AG04449 (cell line): ENCODE data around the gene IL20.

Experiments used
- CTCF ChIA-PET: fragments of 350-600 bp; formaldehyde crosslinking; extraction: SDS; loops from one replicate; lab custom pipeline; 2021; ENCODE audit warnings: antibody characterized with exemption; lab: Yijun Ruan, JAX
- POLR2A ChIA-PET: fragments of 400-600, 350-600 bp; formaldehyde crosslinking; extraction: SDS; loops from one replicate; lab custom pipeline; 2020; ENCODE audit warnings: antibody characterized with exemption, inconsistent platforms; lab: Yijun Ruan, JAX
- DNase-seq: peaks from one replicate; pipeline ENCODE4 v3.0.0-alpha.2; 2010; ENCODE audit warnings: low read depth, low spot score
- H3K4me3 ChIP-seq: 2 replicates; pipeline ENCODE4 v1.5.1; 2011; ENCODE audit warnings: low read depth, mild to moderate bottlenecking, control low read depth, low read length
- TF ChIP-seq, protein P1 (sequence below): IDR thresholded peaks from one replicate; pipeline ENCODE4 v1.5.1; 2011; ENCODE audit warnings: mild to moderate bottlenecking, moderate library complexity, low read length, control low read depth, inconsistent platforms; ENCODE audit not compliant: insufficient read depth; ENCODE audit errors: missing control alignments

IL20 gene

DNA sequence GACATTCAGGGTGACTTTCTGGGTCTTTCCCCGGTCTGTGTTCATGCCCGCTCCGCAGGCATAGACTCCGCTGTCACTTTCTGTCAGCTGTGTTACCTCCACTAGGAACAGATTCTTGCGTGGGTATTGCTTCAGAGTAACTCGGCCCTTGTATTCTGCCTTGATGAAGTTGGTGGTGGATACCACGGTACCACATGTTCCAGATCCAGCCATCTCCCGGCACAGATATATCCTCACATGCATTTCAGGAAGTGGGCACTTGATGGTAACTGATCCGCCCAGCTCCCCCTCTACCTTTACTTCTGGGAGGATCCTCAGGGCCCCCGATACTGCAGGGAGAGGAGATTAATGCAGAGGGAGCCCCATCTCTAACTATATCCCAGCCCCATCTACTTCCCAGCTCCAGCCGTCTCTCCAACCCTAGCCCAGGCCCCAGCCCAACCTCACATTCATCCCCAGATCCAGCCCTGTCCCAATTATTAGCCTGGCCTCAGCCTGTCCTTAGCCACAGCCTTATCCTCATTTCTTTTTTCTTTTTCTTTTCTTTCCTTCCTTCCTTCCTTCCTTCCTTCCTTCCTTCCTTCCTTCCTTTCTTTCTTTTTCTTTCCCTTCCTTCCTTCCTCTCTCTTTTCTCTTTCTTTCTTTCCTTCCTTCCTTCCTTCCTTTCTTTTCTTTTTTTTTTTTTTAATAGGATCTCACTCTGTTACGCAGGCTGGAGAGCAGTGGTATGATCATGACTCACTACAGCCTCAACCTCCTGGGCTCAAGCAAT lies 48.5 kb downstream of the IL20 start:
- CTCF ChIA-PET, result interaction anchor here (0.9 to 12.9 kb wide), 23 partner anchors 8 to 407 kb away, joined by 3 to 490 read pairs (median 17); partner anchors contain the start of genes DYRK3, IL20, IL24 and RASSF5
- TF ChIP-seq, protein P1, sequence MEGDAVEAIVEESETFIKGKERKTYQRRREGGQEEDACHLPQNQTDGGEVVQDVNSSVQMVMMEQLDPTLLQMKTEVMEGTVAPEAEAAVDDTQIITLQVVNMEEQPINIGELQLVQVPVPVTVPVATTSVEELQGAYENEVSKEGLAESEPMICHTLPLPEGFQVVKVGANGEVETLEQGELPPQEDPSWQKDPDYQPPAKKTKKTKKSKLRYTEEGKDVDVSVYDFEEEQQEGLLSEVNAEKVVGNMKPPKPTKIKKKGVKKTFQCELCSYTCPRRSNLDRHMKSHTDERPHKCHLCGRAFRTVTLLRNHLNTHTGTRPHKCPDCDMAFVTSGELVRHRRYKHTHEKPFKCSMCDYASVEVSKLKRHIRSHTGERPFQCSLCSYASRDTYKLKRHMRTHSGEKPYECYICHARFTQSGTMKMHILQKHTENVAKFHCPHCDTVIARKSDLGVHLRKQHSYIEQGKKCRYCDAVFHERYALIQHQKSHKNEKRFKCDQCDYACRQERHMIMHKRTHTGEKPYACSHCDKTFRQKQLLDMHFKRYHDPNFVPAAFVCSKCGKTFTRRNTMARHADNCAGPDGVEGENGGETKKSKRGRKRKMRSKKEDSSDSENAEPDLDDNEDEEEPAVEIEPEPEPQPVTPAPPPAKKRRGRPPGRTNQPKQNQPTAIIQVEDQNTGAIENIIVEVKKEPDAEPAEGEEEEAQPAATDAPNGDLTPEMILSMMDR, result no peak
- no peak overlapping the region for H3K4me3 ChIP-seq
- POLR2A ChIA-PET, result no interaction called here
- DNase-seq, result no peak

DNA sequence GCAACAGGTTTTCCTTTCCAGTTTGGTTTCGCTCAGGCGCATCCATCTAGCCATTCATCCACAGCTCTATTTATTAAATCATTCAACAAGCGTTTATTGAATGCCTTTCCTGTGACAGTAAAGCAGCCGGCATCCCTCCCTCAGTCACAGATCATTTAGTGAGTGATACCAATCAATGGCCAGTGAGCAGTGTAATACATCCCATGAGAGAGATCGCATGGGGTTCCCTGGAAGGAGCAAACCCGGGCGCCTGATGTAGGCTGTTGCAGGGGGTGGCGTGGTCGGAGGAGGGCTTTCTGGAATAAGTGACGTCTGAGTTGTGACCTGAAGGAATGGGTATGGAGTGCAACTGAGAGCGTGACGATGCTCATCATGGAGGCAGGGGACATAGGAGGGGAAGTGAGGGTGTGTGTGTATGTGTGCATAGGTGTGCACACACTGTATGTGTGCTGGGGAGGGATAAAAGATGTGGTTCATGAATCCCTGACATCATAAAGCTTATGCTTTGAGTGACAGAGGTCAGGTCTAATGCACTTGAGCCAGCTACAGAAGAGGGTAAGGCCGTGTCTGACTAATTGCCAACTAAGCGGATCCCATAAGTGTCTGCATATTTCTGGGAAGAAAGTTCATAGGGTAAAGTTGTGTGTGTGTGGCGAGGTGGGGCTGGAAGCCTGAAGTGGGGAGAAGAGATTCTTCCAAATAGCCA lies 49.8 kb downstream of the IL20 start:
- ChIA-PET POLR2A (no interaction called here), CTCF (interaction anchor here (0.9 to 12.9 kb wide), 12 partner anchors 9 to 408 kb away, joined by 3 to 490 read pairs (median 6); partner anchors contain the start of genes IL20, PIGR and RASSF5)
- H3K4me3 ChIP-seq, result no peak overlapping the region
- TF ChIP-seq, protein P1, result no peak
- no peak for DNase-seq

DNA sequence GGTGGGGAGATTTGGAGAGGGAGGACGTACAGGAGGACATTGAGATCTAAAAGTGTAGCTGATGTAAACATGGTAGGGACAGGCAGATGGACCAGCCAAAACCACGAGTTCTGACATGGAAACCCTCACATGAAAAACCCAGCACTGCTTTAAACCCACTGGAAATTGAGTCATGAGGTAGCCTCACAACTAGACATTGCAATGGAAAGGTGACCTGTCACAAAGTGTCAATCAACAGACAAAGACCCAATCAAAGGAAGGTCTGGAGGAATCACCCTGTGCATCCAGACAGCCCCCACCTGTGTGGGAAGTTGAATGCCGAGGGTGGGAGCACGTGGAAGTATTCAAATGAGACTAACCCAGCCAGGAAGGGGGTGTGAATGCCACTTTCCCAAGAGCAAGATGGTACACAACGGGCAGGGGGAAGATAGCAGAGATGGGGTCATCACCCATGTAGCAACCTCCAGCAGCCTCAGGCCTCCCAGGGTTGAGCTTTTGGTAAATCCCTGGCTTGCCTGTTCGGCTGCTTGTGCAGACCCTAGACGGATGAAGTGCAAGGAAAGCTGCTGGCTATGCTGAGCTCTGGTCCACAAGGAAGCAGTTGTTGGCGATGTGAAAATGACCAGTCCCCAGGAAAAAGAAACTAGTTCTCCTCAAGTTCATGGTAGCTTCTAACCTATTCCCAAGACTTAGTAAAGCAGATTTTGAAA lies 50.7 kb downstream of the IL20 start:
- POLR2A ChIA-PET, result no interaction called here
- DNase-seq, result no peak
- CTCF ChIA-PET, result interaction anchor here (0.9 to 12.9 kb wide), 16 partner anchors 9 to 285 kb away, joined by 3 to 490 read pairs (median 4); partner anchors contain the start of genes DYRK3, IL20 and PIGR
- no peak overlapping the region for H3K4me3 ChIP-seq
- TF ChIP-seq, protein P1, result no peak

DNA sequence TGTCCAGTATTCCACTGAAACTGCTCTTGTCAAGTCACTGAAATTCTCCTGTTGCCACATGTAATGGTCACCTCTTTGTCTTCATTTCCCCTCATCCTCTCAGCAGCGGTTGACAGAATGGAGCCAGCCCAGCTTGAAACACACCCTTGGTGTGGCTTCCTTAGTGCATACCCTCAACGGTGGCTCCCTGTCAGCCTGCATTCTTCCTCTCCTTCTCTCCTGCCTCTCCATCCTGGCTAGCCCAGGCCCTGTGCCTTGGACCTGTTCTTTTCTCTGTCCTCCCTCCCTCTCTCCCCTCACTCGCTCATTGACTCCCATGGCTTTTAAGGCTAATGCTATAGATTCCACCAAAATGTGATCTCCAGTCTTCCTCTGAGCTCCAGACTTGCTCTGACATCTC lies 52.7 kb downstream of the IL20 start:
- ChIA-PET POLR2A (no interaction called here), CTCF (interaction anchor here (1.0 to 12.9 kb wide), 8 partner anchors 9 to 284 kb away, joined by 3 to 490 read pairs (median 5); partner anchors contain the start of gene IL20)
- no peak for DNase-seq
- H3K4me3 ChIP-seq, result no peak overlapping the region
- TF ChIP-seq, protein P1, result no peak
